ENCODE results near the gene NYAP1. TPM values are rescaled to one million over a fixed set of nuclear protein-coding genes. Genes with fewer than 3 reads are reported as not detected.

NYAP1 gene
- total and polyA plus RNA-seq, 8 donors, result 0.50 to 5.2 (median 3.0) TPM

DNA sequence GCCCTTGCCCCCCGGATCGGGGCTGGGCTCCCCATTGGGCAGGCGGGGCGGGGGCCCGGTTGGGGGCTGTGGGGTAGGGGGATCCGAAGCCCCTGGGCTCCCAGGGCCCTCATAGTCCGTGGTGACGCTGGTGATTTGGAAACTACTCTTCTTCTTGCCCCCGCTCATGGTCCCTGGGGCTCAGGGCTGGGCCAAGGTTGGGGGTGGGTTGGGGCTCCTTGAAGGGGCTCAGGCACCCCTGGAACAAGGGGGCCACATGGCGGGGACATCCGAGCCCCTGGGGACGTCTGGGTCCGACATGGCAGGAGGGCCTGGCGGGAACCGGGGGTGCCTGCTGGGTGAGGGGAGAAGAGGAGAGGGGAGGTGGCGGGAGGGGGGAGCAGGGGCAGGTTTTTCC is 5.9 kb upstream of the NYAP1 start:
- TF ChIP-seq, protein P1, sequence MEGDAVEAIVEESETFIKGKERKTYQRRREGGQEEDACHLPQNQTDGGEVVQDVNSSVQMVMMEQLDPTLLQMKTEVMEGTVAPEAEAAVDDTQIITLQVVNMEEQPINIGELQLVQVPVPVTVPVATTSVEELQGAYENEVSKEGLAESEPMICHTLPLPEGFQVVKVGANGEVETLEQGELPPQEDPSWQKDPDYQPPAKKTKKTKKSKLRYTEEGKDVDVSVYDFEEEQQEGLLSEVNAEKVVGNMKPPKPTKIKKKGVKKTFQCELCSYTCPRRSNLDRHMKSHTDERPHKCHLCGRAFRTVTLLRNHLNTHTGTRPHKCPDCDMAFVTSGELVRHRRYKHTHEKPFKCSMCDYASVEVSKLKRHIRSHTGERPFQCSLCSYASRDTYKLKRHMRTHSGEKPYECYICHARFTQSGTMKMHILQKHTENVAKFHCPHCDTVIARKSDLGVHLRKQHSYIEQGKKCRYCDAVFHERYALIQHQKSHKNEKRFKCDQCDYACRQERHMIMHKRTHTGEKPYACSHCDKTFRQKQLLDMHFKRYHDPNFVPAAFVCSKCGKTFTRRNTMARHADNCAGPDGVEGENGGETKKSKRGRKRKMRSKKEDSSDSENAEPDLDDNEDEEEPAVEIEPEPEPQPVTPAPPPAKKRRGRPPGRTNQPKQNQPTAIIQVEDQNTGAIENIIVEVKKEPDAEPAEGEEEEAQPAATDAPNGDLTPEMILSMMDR (IDR thresholded peaks at IDR 0.05), result no peak
- intact Hi-C loops (cut with DNase I), result loop anchor here in 1 of 2 donors (10.0 kb wide), 1 partner anchor 207 kb away; no protein-coding TSS in a partner anchor
- Histone ChIP-seq H3K27ac (peak overlapping the region; percentile 13 to 96), H3K4me3 (peak overlapping the region; percentile 53 to 97), H3K9me3 (no peaks in the 10 kb centered on the region), H3K36me3 (peaks cover 0 to 18% of the 10 kb centered on the region in 2 donors), H3K4me1 (peaks cover 22 to 62% of the 10 kb centered on the region in 2 donors), H3K27me3 (no peaks in the 10 kb centered on the region)
- ATAC-seq, result no peak
- peak in 1 of 4 donors; percentile 78 for DNase-seq

DNA sequence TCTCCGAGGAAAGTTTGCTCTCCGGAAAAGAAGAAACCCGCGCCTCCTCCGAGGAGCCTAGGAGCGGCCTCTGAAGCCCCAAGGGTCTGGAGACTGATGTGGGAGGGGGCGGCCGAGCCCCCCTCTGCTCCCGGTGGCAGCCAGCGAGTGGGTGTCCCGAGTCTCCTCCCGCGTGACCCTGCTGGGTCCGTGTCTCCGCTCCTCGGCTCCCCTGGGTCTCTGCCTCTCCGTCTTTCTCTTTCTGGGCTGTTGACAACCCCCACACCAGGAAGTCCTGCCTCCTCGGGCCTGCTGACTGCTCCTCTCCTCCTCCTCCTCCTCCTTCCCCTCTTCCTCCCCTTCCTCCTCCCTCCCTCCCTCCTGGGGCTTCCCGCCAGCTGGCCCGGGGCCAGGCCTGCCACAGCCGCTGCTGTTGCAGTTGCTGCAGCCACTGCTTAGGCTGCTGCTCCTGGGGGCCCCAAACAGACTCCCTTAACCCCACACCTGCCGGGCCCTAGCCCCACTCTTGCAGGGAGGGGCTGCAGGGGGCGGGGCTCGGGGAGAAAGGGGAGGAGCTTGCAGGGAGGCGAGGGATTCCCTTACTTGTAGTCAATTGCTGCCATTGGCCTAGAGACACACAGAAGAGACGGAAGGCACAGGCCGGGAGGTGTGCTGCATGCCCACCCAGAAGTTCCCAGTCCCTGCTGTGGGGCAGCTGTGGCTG is 4.6 kb upstream of the NYAP1 start, which contains the start of gene TSC22D4:
Gene TSC22D4 (minus strand): TSS at position 257 of the 703 bp plus-strand sequence. CDS start 1,176 bp downstream, outside the sequence.
- TF ChIP-seq, protein P1 (IDR thresholded peaks at IDR 0.05), result no peak
- intact Hi-C loops (cut with DNase I), result loop anchor here in 1 of 2 donors (10.0 kb wide), 1 partner anchor 206 kb away; no protein-coding TSS in a partner anchor
- H3K27me3 ChIP-seq, result peaks cover 0 to 6% of the 10 kb centered on the region in 2 donors
- H3K4me3 ChIP-seq, result peak within 1 kb of the TSS; percentile 77 to 97
- peaks cover 20 to 57% of the 10 kb centered on the region in 2 donors for H3K4me1 ChIP-seq
- DNase-seq, result peak; percentile 94 to 98 (median 96)
- ATAC-seq, result peak; percentile 93
- H3K9me3 ChIP-seq, result no peaks in the 10 kb centered on the region
- peaks cover 0 to 5% of the 10 kb centered on the region in 2 donors for H3K36me3 ChIP-seq
- H3K27ac ChIP-seq, result peak within 1 kb of the TSS; percentile 85 to 96

DNA sequence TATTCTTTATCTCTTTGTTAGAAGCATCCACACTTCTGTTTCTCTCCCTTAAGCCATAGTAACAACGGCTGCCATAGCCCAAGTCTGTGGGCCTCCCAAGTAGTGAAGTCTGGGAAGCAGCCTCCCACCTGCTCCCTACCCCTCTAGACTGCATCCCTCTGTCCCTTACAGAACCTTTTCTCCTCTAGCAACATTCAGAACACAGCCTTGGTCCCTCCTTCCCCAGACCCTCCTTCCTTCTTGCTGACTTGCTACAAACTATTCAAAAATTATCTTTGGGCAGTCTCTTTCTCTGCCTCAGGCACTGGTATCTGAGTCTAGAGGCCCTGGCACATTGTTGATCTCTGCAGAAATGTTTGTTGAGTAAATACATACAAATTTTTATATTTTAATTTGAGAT is 2.3 kb upstream of the NYAP1 start:
- Histone ChIP-seq H3K4me3 (no peak overlapping the region), H3K27ac (no peak overlapping the region), H3K36me3 (no peaks in the 10 kb centered on the region), H3K4me1 (peaks cover 11 to 33% of the 10 kb centered on the region in 2 donors), H3K27me3 (peaks cover 0 to 6% of the 10 kb centered on the region in 2 donors), H3K9me3 (no peaks in the 10 kb centered on the region)
- TF ChIP-seq, protein P1 (IDR thresholded peaks at IDR 0.05), result no peak
- DNase-seq, result no peak
- ATAC-seq, result no peak
- intact Hi-C loops (cut with DNase I), result no loop called here

DNA sequence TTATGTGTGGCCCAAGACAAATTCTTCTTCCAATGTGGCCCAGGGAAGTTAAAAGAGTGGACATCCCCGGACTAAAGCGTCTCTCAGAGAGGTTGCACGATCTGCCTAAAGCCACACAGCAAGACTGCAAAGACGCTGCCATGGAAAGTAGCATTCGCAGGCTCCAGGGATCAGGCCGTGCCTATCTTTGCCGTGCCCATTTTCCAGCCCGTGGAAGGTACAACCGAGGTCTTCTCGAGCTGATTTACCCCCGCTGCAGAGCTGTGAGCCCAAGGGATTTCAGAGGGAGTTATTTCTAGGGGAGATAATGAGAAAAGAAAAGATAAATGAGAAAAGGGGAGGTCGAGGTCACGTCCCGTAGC is 1.0 kb upstream of the NYAP1 start:
- no peak overlapping the region for H3K27ac ChIP-seq
- H3K4me1 ChIP-seq, result peaks cover 4 to 21% of the 10 kb centered on the region in 2 donors
- H3K4me3 ChIP-seq, result peak overlapping the region; percentile 33 to 49
- DNase-seq, result no peak
- H3K36me3 ChIP-seq, result no peaks in the 10 kb centered on the region
- TF ChIP-seq, protein P1 (IDR thresholded peaks at IDR 0.05), result no peak
- ATAC-seq, result no peak
- H3K27me3 ChIP-seq, result peaks cover 0 to 6% of the 10 kb centered on the region in 2 donors
- H3K9me3 ChIP-seq, result no peaks in the 10 kb centered on the region
- intact Hi-C loops (cut with DNase I), result no loop called here

DNA sequence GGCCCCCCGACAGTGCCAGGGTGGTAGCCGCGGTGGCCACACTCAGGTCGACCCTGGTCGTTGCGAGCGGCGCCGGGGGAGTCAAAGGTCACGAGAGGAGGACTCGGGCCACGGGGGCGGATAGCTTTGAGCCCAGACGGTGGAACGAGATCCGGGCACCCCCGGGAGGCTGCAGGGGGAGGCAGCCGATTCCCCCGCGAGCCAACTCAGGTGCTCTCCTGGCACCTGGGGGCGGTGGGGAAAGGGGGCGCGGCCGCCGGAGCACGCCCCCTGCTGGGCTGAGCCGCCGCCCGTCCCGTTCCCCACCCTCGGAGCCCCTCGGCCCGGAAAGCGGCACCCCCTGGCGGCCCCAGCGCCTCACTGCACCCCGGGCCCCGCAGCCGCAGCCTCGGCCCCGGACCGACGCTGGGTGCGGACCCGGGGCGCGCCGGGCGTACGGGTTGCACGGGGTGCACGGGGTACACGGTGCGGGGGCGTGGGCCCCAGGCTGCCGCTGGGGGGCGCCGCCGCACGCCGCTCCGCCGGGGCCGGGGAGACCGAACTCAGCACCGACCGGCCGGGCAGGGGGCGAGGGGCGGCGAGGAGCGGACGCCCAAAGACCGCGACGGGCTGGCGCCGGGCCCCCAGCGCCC is 521 bp upstream of the NYAP1 start:
- peaks cover 4 to 21% of the 10 kb centered on the region in 2 donors for H3K4me1 ChIP-seq
- TF ChIP-seq, protein P1 (IDR thresholded peaks at IDR 0.05), result peak; percentile 94
- no peaks in the 10 kb centered on the region for H3K36me3 ChIP-seq
- H3K9me3 ChIP-seq, result no peaks in the 10 kb centered on the region
- H3K27ac ChIP-seq, result no peak overlapping the region
- ATAC-seq (peak; percentile 72), DNase-seq (peak in 3 of 4 donors; percentile 63 to 96 (median 75))
- peak overlapping the region; percentile 33 to 49 for H3K4me3 ChIP-seq
- H3K27me3 ChIP-seq, result peaks cover 0 to 6% of the 10 kb centered on the region in 2 donors
- intact Hi-C loops (cut with DNase I), result no loop called here
